Activated T-cell treated with anti-CD3 and anti-CD28 coated beads, Interleukin-2, amount 50 U/mL, for 72 hours (primary cell): ENCODE results near the gene SPATA6L. TPM values are rescaled to one million over a fixed set of nuclear protein-coding genes. Genes with fewer than 3 reads are reported as not detected.
"Not testable (repeated sequence)": the region's sequence is repeated elsewhere in the genome, so short reads cannot be mapped to it uniquely, and the experiment has no call there.

Source experiments
- ATAC-seq, 2 donors: fragments of 150-1000 bp; cut with Tn5 transposase; replicated peaks in 1 of 2; 2 replicates each; pipeline ENCODE4 v1.10.0; 2021; ENCODE audit warnings: moderate library complexity in 2 of 2, mild to moderate bottlenecking in 1 of 2
- DNase-seq, 2 donors: peaks; one replicate each; pipeline ENCODE4 v3.0.0; 2021 to 2022; ENCODE audit warnings: mixed read lengths in 1 of 2
- H3K27ac Mint-ChIP-seq: one replicate; pipeline ENCODE4 v1.8.0; 2022; ENCODE audit warnings: mild to moderate bottlenecking, moderate library complexity, mixed read lengths
- H3K27me3 Mint-ChIP-seq: one replicate; pipeline ENCODE4 v1.8.0; 2022; ENCODE audit warnings: low read depth, mixed read lengths
- H3K36me3 Mint-ChIP-seq, 2 donors: one replicate each; pipeline ENCODE4 v1.8.0; 2022; ENCODE audit warnings: mixed read lengths in 2 of 2, mild to moderate bottlenecking in 1 of 2; ENCODE audit not compliant: insufficient read depth in 2 of 2
- H3K4me1 Mint-ChIP-seq: one replicate; pipeline ENCODE4 v1.8.0; 2022; ENCODE audit warnings: low read depth, mixed read lengths
- H3K4me3 Mint-ChIP-seq, 2 donors: one replicate each; pipeline ENCODE4 v1.8.0; 2022; ENCODE audit warnings: mild to moderate bottlenecking in 2 of 2, mixed read lengths in 2 of 2, moderate library complexity in 2 of 2
- H3K9me3 Mint-ChIP-seq, 2 donors: one replicate each; pipeline ENCODE4 v1.8.0; 2022; ENCODE audit warnings: mixed read lengths in 2 of 2
- total RNA-seq, 2 donors: library from RNA; stranded (reverse); gene quantifications; one replicate each; pipeline ENCODE4 v1.2.3, GENCODE V29; 2022

The SPATA6L gene
- total RNA-seq, 2 donors from 2014 or later, result 0.60 to 0.90 TPM

- DNase-seq (no peak), ATAC-seq (no peak)
- Mint-ChIP-seq H3K27me3 (no peaks in the 10 kb centered on the region), H3K9me3 (no peaks in the 10 kb centered on the region), H3K36me3 (no peaks in the 10 kb centered on the region), H3K27ac (no peak overlapping the region), H3K4me3 (no peak overlapping the region), H3K4me1 (peaks cover 68% of the 10 kb centered on the region)
Measured at GRCh38 chr9:4668604-4669003, 2.3 kb upstream of the SPATA6L start.

GRCh38 chr9:4667681-4668080 lies 1.4 kb upstream of the SPATA6L start:
- Mint-ChIP-seq H3K9me3 (no peaks in the 10 kb centered on the region), H3K27me3 (no peaks in the 10 kb centered on the region), H3K36me3 (no peaks in the 10 kb centered on the region), H3K4me3 (no peak overlapping the region), H3K27ac (no peak overlapping the region), H3K4me1 (peaks cover 78% of the 10 kb centered on the region)
- DNase-seq, result no peak
- ATAC-seq, result no peak

- Mint-ChIP-seq H3K27me3 (no peaks in the 10 kb centered on the region), H3K27ac (peak overlapping the region; percentile 50), H3K9me3 (no peaks in the 10 kb centered on the region), H3K36me3 (no peaks in the 10 kb centered on the region), H3K4me1 (peaks cover 82% of the 10 kb centered on the region), H3K4me3 (peak overlapping the region; percentile 81 to 97)
- ATAC-seq (no peak), DNase-seq (no peak)
Measured at GRCh38 chr9:4665357-4665756, 923 bp downstream of the SPATA6L start.

GRCh38 chr9:4663956-4664355 lies 2.3 kb downstream of the SPATA6L start:
- peaks cover 77% of the 10 kb centered on the region for H3K4me1 Mint-ChIP-seq
- no peaks in the 10 kb centered on the region for H3K9me3 Mint-ChIP-seq
- H3K36me3 Mint-ChIP-seq, result peaks cover 0 to 2% of the 10 kb centered on the region in 2 donors
- H3K4me3 Mint-ChIP-seq, result peak overlapping the region in 1 of 2 donors; percentile 87
- H3K27ac Mint-ChIP-seq, result no peak overlapping the region
- DNase-seq (no peak), ATAC-seq (no peak)
- no peaks in the 10 kb centered on the region for H3K27me3 Mint-ChIP-seq

- H3K27ac Mint-ChIP-seq, result peak overlapping the region; percentile 66
Measured at GRCh38 chr9:4662989-4663792, 3.1 kb downstream of the SPATA6L start.

GRCh38 chr9:4662108-4662988 lies 3.9 kb downstream of the SPATA6L start, which contains the start of gene PLPP6:
Gene PLPP6 (plus strand): TSS chr9:4662294. CDS start chr9:4662376, 82 bp downstream.
- ATAC-seq, result peak; percentile 79 to 89
- Mint-ChIP-seq H3K9me3 (no peaks in the 10 kb centered on the region), H3K36me3 (peaks cover 0 to 2% of the 10 kb centered on the region in 2 donors), H3K27me3 (no peaks in the 10 kb centered on the region), H3K27ac (peak within 1 kb of the TSS; percentile 66), H3K4me3 (peak within 1 kb of the TSS; percentile 87 to 90), H3K4me1 (peaks cover 63% of the 10 kb centered on the region)
- DNase-seq, result peak; percentile 76 to 82

More at GRCh38 chr9:4662989-4663792, 3.1 kb downstream of the SPATA6L start:
- Mint-ChIP-seq H3K9me3 (no peaks in the 10 kb centered on the region), H3K4me3 (peak overlapping the region; percentile 87 to 90), H3K4me1 (peaks cover 71% of the 10 kb centered on the region), H3K36me3 (peaks cover 0 to 2% of the 10 kb centered on the region in 2 donors), H3K27me3 (no peaks in the 10 kb centered on the region)
- DNase-seq (no peak), ATAC-seq (peak in 1 of 2 donors; percentile 4)

- Mint-ChIP-seq H3K27me3 (no peaks in the 10 kb centered on the region), H3K36me3 (peaks cover 0 to 2% of the 10 kb centered on the region in 2 donors), H3K4me3 (peak overlapping the region; percentile 87 to 90), H3K4me1 (peaks cover 55% of the 10 kb centered on the region), H3K27ac (peak overlapping the region; percentile 21), H3K9me3 (no peaks in the 10 kb centered on the region)
- ATAC-seq (no peak), DNase-seq (no peak)
Measured at GRCh38 chr9:4661611-4662010, 4.7 kb downstream of the SPATA6L start.

- Mint-ChIP-seq H3K36me3 (peaks cover 0 to 2% of the 10 kb centered on the region in 2 donors), H3K9me3 (no peaks in the 10 kb centered on the region), H3K4me3 (peak overlapping the region; percentile 87 to 90), H3K4me1 (peaks cover 51% of the 10 kb centered on the region), H3K27ac (peak overlapping the region; percentile 21), H3K27me3 (no peaks in the 10 kb centered on the region)
- ATAC-seq (no peak), DNase-seq (no peak)
Measured at GRCh38 chr9:4661165-4661564, 5.1 kb downstream of the SPATA6L start.

- H3K27me3 Mint-ChIP-seq, H3K4me3 Mint-ChIP-seq, H3K36me3 Mint-ChIP-seq, ATAC-seq, H3K27ac Mint-ChIP-seq, H3K9me3 Mint-ChIP-seq, DNase-seq: not testable (repeated sequence)
- H3K4me1 Mint-ChIP-seq, result peaks cover 46% of the 10 kb centered on the region
Measured at GRCh38 chr9:4660665-4661064, 5.6 kb downstream of the SPATA6L start.

- ATAC-seq (no peak), DNase-seq (no peak)
- Mint-ChIP-seq H3K27ac (no peak overlapping the region), H3K4me3 (no peak overlapping the region), H3K27me3 (no peaks in the 10 kb centered on the region), H3K9me3 (no peaks in the 10 kb centered on the region), H3K36me3 (peaks cover 0 to 2% of the 10 kb centered on the region in 2 donors), H3K4me1 (peaks cover 15% of the 10 kb centered on the region)
Measured at GRCh38 chr9:4657426-4658159, 8.7 kb downstream of the SPATA6L start.

- ATAC-seq (no peak), DNase-seq (no peak)
- H3K27me3 Mint-ChIP-seq, result no peaks in the 10 kb centered on the region
- H3K9me3 Mint-ChIP-seq, result no peaks in the 10 kb centered on the region
- peaks cover 0 to 2% of the 10 kb centered on the region in 2 donors for H3K36me3 Mint-ChIP-seq
- no peak overlapping the region for H3K4me3 Mint-ChIP-seq
- peaks cover 8% of the 10 kb centered on the region for H3K4me1 Mint-ChIP-seq
- H3K27ac Mint-ChIP-seq, result no peak overlapping the region
Measured at GRCh38 chr9:4656621-4657020, 9.7 kb downstream of the SPATA6L start.

- not testable (repeated sequence) for ATAC-seq, H3K27me3 Mint-ChIP-seq, H3K27ac Mint-ChIP-seq, H3K4me3 Mint-ChIP-seq, H3K9me3 Mint-ChIP-seq, H3K4me1 Mint-ChIP-seq, DNase-seq, H3K36me3 Mint-ChIP-seq
Measured at GRCh38 chr9:4656196-4656595, 10.1 kb downstream of the SPATA6L start.
